HCT116 (cell line): ENCODE data around the gene TENT4A.

Source experiments
- CEBPB ChIP-seq: IDR thresholded peaks from 2 replicates; pipeline ENCODE4 v1.6.1; 2012; ENCODE audit warnings: low read depth
- EZH2 ChIP-seq: fragments of 200-600 bp; sonication (generic); IDR thresholded peaks from 2 replicates; pipeline ENCODE4 v1.6.1; 2017; ENCODE audit warnings: antibody characterized with exemption, mixed run types
- EZH2phosphoT487 ChIP-seq: fragments of 200-600 bp; IDR thresholded peaks from 2 replicates; pipeline ENCODE4 v1.6.1; 2018; ENCODE audit warnings: antibody characterized with exemption, borderline replicate concordance
- POLR2A ChIP-seq: IDR thresholded peaks from 2 replicates; pipeline ENCODE4 v1.7.0; 2011; ENCODE audit warnings: borderline replicate concordance; ENCODE audit not compliant: insufficient read depth, insufficient read length; ENCODE audit errors: extremely low read depth
- POLR2AphosphoS5 ChIP-seq: IDR thresholded peaks from 2 replicates; pipeline ENCODE4 v1.6.1; 2011; ENCODE audit warnings: mild to moderate bottlenecking, low read depth, low read length, moderate library complexity
- REST ChIP-seq: IDR thresholded peaks from 2 replicates; pipeline ENCODE4 v1.6.1; 2012; ENCODE audit warnings: low read depth
- SIN3A ChIP-seq: IDR thresholded peaks from 2 replicates; pipeline ENCODE4 v1.6.1; 2012; ENCODE audit warnings: low read depth
- SP1 ChIP-seq: IDR thresholded peaks from 2 replicates; pipeline ENCODE4 v1.6.1; 2012; ENCODE audit warnings: low read depth
- YY1 ChIP-seq: IDR thresholded peaks from 2 replicates; pipeline ENCODE4 v1.6.1; 2011; ENCODE audit warnings: low read length, low read depth, moderate library complexity, mild to moderate bottlenecking; ENCODE audit not compliant: insufficient replicate concordance; ENCODE audit errors: extremely low read depth
- ZNF274 ChIP-seq: fragments of 200-500 bp; sonication (Bioruptor generic); IDR thresholded peaks from 2 replicates; pipeline ENCODE4 v1.6.1; 2014; ENCODE audit warnings: mild to moderate bottlenecking, low read depth, low read length, inconsistent platforms
- TF ChIP-seq, protein P1 (sequence below), 3 experiments: fragments of 200-600 bp in 1 of 3; sonication (generic) in 1 of 3; IDR thresholded peaks in 2 of 3; conservative IDR thresholded peaks in 1 of 3; 2 replicates each; pipeline ENCODE4 v1.5.1; 2012 to 2017; ENCODE audit warnings: low read depth in 2 of 3, low read length in 2 of 3, antibody characterized with exemption in 1 of 3, borderline replicate concordance in 1 of 3, control low read depth in 1 of 3, mild to moderate bottlenecking in 1 of 3, mixed read lengths in 1 of 3, mixed run types in 1 of 3, moderate library complexity in 1 of 3; ENCODE audit not compliant: insufficient read depth in 1 of 3

GRCh38 chr5:6762697-6763096, 49.5 kb downstream of the TENT4A start:
- TF ChIP-seq, protein P1, sequence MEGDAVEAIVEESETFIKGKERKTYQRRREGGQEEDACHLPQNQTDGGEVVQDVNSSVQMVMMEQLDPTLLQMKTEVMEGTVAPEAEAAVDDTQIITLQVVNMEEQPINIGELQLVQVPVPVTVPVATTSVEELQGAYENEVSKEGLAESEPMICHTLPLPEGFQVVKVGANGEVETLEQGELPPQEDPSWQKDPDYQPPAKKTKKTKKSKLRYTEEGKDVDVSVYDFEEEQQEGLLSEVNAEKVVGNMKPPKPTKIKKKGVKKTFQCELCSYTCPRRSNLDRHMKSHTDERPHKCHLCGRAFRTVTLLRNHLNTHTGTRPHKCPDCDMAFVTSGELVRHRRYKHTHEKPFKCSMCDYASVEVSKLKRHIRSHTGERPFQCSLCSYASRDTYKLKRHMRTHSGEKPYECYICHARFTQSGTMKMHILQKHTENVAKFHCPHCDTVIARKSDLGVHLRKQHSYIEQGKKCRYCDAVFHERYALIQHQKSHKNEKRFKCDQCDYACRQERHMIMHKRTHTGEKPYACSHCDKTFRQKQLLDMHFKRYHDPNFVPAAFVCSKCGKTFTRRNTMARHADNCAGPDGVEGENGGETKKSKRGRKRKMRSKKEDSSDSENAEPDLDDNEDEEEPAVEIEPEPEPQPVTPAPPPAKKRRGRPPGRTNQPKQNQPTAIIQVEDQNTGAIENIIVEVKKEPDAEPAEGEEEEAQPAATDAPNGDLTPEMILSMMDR (IDR thresholded peaks at IDR 0.05 in 2 of 3, conservative IDR thresholded peaks at IDR 0.05 in 1 of 3; ENCODE audit: borderline replicate concordance in 1 of 3, insufficient read depth in 1 of 3, low read depth in 2 of 3, low read length in 2 of 3): no peak
- TF ChIP-seq REST (no peak), POLR2AphosphoS5 (no peak), CEBPB (no peak), EZH2phosphoT487 (no peak), POLR2A (no peak), SIN3A (no peak), ZNF274 (no peak), EZH2 (no peak), YY1 (no peak), SP1 (no peak)
